ENCODE data around the gene DENND6B. TPM values are rescaled to one million over a fixed set of nuclear protein-coding genes. Genes with fewer than 3 reads are reported as not detected.

Gene DENND6B
- total and polyA plus RNA-seq, 2 of the 13 experiments (the other 11 are each of a cell fraction or from before 2014, with no cell fraction given), result 0.95 to 3.8 TPM

- TF ChIP-seq, protein P1, sequence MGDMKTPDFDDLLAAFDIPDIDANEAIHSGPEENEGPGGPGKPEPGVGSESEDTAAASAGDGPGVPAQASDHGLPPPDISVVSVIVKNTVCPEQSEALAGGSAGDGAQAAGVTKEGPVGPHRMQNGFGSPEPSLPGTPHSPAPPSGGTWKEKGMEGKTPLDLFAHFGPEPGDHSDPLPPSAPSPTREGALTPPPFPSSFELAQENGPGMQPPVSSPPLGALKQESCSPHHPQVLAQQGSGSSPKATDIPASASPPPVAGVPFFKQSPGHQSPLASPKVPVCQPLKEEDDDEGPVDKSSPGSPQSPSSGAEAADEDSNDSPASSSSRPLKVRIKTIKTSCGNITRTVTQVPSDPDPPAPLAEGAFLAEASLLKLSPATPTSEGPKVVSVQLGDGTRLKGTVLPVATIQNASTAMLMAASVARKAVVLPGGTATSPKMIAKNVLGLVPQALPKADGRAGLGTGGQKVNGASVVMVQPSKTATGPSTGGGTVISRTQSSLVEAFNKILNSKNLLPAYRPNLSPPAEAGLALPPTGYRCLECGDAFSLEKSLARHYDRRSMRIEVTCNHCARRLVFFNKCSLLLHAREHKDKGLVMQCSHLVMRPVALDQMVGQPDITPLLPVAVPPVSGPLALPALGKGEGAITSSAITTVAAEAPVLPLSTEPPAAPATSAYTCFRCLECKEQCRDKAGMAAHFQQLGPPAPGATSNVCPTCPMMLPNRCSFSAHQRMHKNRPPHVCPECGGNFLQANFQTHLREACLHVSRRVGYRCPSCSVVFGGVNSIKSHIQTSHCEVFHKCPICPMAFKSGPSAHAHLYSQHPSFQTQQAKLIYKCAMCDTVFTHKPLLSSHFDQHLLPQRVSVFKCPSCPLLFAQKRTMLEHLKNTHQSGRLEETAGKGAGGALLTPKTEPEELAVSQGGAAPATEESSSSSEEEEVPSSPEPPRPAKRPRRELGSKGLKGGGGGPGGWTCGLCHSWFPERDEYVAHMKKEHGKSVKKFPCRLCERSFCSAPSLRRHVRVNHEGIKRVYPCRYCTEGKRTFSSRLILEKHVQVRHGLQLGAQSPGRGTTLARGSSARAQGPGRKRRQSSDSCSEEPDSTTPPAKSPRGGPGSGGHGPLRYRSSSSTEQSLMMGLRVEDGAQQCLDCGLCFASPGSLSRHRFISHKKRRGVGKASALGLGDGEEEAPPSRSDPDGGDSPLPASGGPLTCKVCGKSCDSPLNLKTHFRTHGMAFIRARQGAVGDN (CRISPR knock-in tag; IDR thresholded peaks at IDR 0.05), result 0 out of 2 replicates have a peak, but pooled peaks have one; percentile 12
- no peak for TF ChIP-seq SMAD9 (CRISPR knock-in tag; IDR thresholded peaks at IDR 0.05)
- no peak for TF ChIP-seq RXRA (CRISPR knock-in tag; IDR thresholded peaks at IDR 0.05)
- no peak for TF ChIP-seq ZFP62 (CRISPR knock-in tag; IDR thresholded peaks at IDR 0.05)
- no peak for TF ChIP-seq AGO1 (IDR thresholded peaks at IDR 0.05; ENCODE audit: low read depth, low read length, poor library complexity, severe bottlenecking)
- no peak for TF ChIP-seq ZNF263 (CRISPR knock-in tag; IDR thresholded peaks at IDR 0.05)
- no peak for TF ChIP-seq MXD1 (CRISPR knock-in tag; IDR thresholded peaks at IDR 0.05)
- TF ChIP-seq, protein P2, sequence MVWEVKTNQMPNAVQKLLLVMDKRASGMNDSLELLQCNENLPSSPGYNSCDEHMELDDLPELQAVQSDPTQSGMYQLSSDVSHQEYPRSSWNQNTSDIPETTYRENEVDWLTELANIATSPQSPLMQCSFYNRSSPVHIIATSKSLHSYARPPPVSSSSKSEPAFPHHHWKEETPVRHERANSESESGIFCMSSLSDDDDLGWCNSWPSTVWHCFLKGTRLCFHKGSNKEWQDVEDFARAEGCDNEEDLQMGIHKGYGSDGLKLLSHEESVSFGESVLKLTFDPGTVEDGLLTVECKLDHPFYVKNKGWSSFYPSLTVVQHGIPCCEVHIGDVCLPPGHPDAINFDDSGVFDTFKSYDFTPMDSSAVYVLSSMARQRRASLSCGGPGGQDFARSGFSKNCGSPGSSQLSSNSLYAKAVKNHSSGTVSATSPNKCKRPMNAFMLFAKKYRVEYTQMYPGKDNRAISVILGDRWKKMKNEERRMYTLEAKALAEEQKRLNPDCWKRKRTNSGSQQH (CRISPR knock-in tag; IDR thresholded peaks at IDR 0.05; ENCODE audit: low read depth), result no peak
- TF ChIP-seq ZNF441 (CRISPR knock-in tag; IDR thresholded peaks at IDR 0.05; ENCODE audit: borderline replicate concordance), result no peak
- TF ChIP-seq, protein P3, sequence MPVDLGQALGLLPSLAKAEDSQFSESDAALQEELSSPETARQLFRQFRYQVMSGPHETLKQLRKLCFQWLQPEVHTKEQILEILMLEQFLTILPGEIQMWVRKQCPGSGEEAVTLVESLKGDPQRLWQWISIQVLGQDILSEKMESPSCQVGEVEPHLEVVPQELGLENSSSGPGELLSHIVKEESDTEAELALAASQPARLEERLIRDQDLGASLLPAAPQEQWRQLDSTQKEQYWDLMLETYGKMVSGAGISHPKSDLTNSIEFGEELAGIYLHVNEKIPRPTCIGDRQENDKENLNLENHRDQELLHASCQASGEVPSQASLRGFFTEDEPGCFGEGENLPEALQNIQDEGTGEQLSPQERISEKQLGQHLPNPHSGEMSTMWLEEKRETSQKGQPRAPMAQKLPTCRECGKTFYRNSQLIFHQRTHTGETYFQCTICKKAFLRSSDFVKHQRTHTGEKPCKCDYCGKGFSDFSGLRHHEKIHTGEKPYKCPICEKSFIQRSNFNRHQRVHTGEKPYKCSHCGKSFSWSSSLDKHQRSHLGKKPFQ (CRISPR knock-in tag; IDR thresholded peaks at IDR 0.05; ENCODE audit: insufficient replicate concordance), result peak; percentile 7
- no peak for TF ChIP-seq ZFP82 (CRISPR knock-in tag; IDR thresholded peaks at IDR 0.05; ENCODE audit: borderline replicate concordance)
- TF ChIP-seq ELF1 (CRISPR knock-in tag; IDR thresholded peaks at IDR 0.05), result peak; percentile 27; the same call in 1 of the 2 replicates
- TF ChIP-seq, protein P4, sequence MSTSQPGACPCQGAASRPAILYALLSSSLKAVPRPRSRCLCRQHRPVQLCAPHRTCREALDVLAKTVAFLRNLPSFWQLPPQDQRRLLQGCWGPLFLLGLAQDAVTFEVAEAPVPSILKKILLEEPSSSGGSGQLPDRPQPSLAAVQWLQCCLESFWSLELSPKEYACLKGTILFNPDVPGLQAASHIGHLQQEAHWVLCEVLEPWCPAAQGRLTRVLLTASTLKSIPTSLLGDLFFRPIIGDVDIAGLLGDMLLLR (CRISPR knock-in tag; IDR thresholded peaks at IDR 0.05), result no peak
- no peak for TF ChIP-seq NFYB (CRISPR knock-in tag; IDR thresholded peaks at IDR 0.05)
- 0 out of 2 replicates have a peak, but pooled peaks have one; percentile 5 for TF ChIP-seq ZNF33B (CRISPR knock-in tag; IDR thresholded peaks at IDR 0.05)
- no peak for TF ChIP-seq ZNF260 (CRISPR knock-in tag; IDR thresholded peaks at IDR 0.05; ENCODE audit: borderline replicate concordance, low read depth)
- no peak for TF ChIP-seq TBX3 (IDR thresholded peaks at IDR 0.05; ENCODE audit: borderline replicate concordance)
- no peak for TF ChIP-seq ZNF660 (CRISPR knock-in tag; IDR thresholded peaks at IDR 0.05; ENCODE audit: borderline replicate concordance, low read depth)
- TF ChIP-seq TBL1XR1 (IDR thresholded peaks at IDR 0.05; ENCODE audit: borderline replicate concordance, low read length, partially characterized antibody), result no peak
- TF ChIP-seq DNMT3B (CRISPR knock-in tag; conservative IDR thresholded peaks at IDR 0.05), result no peak
- TF ChIP-seq ARID2 (CRISPR knock-in tag; IDR thresholded peaks at IDR 0.05; ENCODE audit: borderline replicate concordance), result 0 out of 2 replicates have a peak, but pooled peaks have one; percentile 17
- TF ChIP-seq ZNF543 (CRISPR knock-in tag; IDR thresholded peaks at IDR 0.05), result no peak
Observed at GRCh38 chr22:50327711-50328019, 853 bp upstream of the DENND6B start (continued).

All from HepG2 (cell line).